ENCODE data around the gene MAGEF1. TPM values are rescaled to one million over a fixed set of nuclear protein-coding genes. Genes with fewer than 3 reads are reported as not detected.

MAGEF1 gene
- polyA plus RNA-seq, 4 donors: 15.7 to 45.5 (median 29.9) TPM

- FAIRE-seq (no peak), DNase-seq (no peak)
- H3K36me3 ChIP-seq (ENCODE audit: control insufficient read depth in 3 of 3, insufficient read depth in 2 of 3, low read depth in 1 of 3, low read length in 3 of 3): no peaks in the 10 kb centered on the region
- peaks cover 0 to 27% (median 5%) of the 10 kb centered on the region in 3 donors for H3K4me1 ChIP-seq (ENCODE audit: control insufficient read depth in 3 of 3, insufficient read depth in 2 of 3, low read depth in 1 of 3, low read length in 2 of 3)
- peak overlapping the region in 2 of 3 donors; percentile 5 to 79 for H3K27ac ChIP-seq (ENCODE audit: low read depth in 1 of 3, low read length in 2 of 3)
- 75 to 88% (median 88%) methylated on average over 16 of the region's 16 CpGs for WGBS, 3 donors
- no peaks in the 10 kb centered on the region for H3K27me3 ChIP-seq (ENCODE audit: control insufficient read depth in 3 of 3, insufficient read depth in 3 of 3, low read length in 3 of 3)
- H3K9me3 ChIP-seq (ENCODE audit: control insufficient read depth in 2 of 2, insufficient read depth in 1 of 2, low read depth in 1 of 2, low read length in 1 of 2): no peaks in the 10 kb centered on the region
- no peak overlapping the region for H3K4me3 ChIP-seq (ENCODE audit: low read depth in 1 of 3, low read length in 3 of 3)
Observed at GRCh38 chr3:184693011-184693975, 18.6 kb downstream of the MAGEF1 start.

DNA sequence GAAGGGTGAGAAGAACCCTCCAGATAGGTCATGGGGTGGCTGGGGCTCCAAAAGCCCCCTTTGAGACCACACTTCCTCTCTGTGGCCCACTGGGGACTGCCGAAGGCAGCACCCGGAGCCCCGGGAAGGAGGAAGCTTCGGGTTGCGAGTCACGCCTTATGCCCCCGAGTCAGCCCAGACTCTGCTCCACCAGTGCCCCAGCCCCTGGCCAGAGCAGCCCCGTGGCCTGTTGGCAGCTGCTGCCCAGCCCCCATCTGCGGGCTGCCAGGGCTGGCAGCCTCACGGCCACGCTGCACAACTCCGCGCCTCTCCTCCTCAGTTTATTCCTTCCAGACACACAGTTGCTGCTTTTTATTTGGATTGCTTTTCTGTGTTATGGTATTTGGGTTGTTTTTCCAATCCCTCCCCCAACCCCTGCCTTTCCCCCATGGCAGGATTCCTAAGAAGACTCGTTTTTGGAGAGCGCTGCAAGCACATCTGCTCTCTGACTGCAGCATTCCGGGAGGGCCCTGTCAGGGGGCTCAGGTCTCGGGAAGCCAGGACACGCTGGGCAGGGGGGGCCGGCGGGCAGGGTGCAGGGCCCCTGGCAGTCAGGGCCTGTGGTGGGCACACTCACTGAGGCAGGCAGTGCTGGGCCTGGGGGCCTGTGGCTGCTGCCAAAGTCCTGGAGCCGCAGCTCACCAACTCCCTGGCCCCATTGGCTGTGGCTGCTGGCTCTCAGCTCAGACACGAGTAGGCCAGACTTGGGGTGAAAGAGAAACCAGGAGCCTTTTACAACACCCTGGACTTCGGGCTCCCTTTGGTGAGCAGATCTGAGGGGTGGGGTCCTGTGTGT, 20.2 kb downstream of the MAGEF1 start:
- H3K9me3 ChIP-seq (ENCODE audit: control insufficient read depth in 2 of 2, insufficient read depth in 1 of 2, low read depth in 1 of 2, low read length in 1 of 2): no peaks in the 10 kb centered on the region
- no peaks in the 10 kb centered on the region for H3K27me3 ChIP-seq (ENCODE audit: control insufficient read depth in 3 of 3, insufficient read depth in 3 of 3, low read length in 3 of 3)
- WGBS, 3 donors: 50 to 70% (median 67%) methylated on average over 23 of the region's 23 CpGs
- DNase-seq (peak; percentile 67 to 68), FAIRE-seq (no peak)
- H3K27ac ChIP-seq (ENCODE audit: low read depth in 1 of 3, low read length in 2 of 3): peak overlapping the region in 2 of 3 donors; percentile 47 to 79
- H3K4me3 ChIP-seq (ENCODE audit: low read depth in 1 of 3, low read length in 3 of 3): no peak overlapping the region
- peaks cover 0 to 42% (median 5%) of the 10 kb centered on the region in 3 donors for H3K4me1 ChIP-seq (ENCODE audit: control insufficient read depth in 3 of 3, insufficient read depth in 2 of 3, low read depth in 1 of 3, low read length in 2 of 3)
- H3K36me3 ChIP-seq (ENCODE audit: control insufficient read depth in 3 of 3, insufficient read depth in 2 of 3, low read depth in 1 of 3, low read length in 3 of 3): no peaks in the 10 kb centered on the region

DNA sequence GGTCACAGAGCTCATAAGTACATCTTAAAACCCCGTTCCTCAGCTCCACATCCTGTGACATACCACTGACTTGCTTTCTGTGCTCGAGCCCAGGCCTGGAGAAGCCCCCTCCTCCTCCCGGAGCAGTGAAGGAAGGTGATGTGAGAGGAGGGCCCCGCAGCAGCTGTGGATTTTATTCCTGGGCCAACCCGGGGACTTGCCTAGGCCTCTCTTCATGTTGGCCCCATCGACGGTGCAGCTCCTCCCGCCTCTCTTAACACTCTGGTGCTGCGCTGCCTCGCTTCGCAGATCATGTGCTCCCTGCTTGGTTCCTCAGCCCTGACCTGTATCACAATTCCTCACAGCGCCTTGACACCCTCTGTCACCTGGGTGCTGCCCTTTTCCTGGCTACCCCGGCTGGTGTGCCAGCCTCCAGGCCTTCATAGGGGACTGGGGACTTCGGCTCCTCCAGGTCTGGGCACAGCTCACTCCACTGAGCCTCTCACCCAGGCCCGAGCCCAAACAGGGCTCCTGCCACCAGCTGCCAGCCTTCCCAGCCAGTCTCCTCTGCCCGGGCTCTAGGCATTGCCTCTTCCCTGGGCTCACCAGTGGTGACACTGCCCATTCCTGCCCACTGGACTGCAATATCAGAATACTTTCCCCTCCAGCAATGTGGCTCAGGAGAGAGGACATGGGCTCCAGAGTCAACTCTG, 21.5 kb downstream of the MAGEF1 start:
- DNase-seq (no peak), FAIRE-seq (no peak)
- Histone ChIP-seq H3K27me3 (ENCODE audit: control insufficient read depth in 3 of 3, insufficient read depth in 3 of 3, low read length in 3 of 3) (no peaks in the 10 kb centered on the region), H3K27ac (ENCODE audit: low read depth in 1 of 3, low read length in 2 of 3) (no peak overlapping the region), H3K4me3 (ENCODE audit: low read depth in 1 of 3, low read length in 3 of 3) (no peak overlapping the region), H3K9me3 (ENCODE audit: control insufficient read depth in 2 of 2, insufficient read depth in 1 of 2, low read depth in 1 of 2, low read length in 1 of 2) (no peaks in the 10 kb centered on the region), H3K36me3 (ENCODE audit: control insufficient read depth in 3 of 3, insufficient read depth in 2 of 3, low read depth in 1 of 3, low read length in 3 of 3) (no peaks in the 10 kb centered on the region), H3K4me1 (ENCODE audit: control insufficient read depth in 3 of 3, insufficient read depth in 2 of 3, low read depth in 1 of 3, low read length in 2 of 3) (peaks cover 0 to 53% (median 11%) of the 10 kb centered on the region in 3 donors)
- 80 to 86% (median 82%) methylated on average over 15 to 16 of the region's 16 CpGs for whole genome bisulfite sequencing, 3 donors

- H3K4me3 ChIP-seq (ENCODE audit: low read depth in 1 of 3, low read length in 3 of 3): no peak overlapping the region
- no peaks in the 10 kb centered on the region for H3K9me3 ChIP-seq (ENCODE audit: control insufficient read depth in 2 of 2, insufficient read depth in 1 of 2, low read depth in 1 of 2, low read length in 1 of 2)
- no peaks in the 10 kb centered on the region for H3K36me3 ChIP-seq (ENCODE audit: control insufficient read depth in 3 of 3, insufficient read depth in 2 of 3, low read depth in 1 of 3, low read length in 3 of 3)
- peaks cover 0 to 60% (median 11%) of the 10 kb centered on the region in 3 donors for H3K4me1 ChIP-seq (ENCODE audit: control insufficient read depth in 3 of 3, insufficient read depth in 2 of 3, low read depth in 1 of 3, low read length in 2 of 3)
- no peak for DNase-seq
- H3K27ac ChIP-seq (ENCODE audit: low read depth in 1 of 3, low read length in 2 of 3): no peak overlapping the region
- H3K27me3 ChIP-seq (ENCODE audit: control insufficient read depth in 3 of 3, insufficient read depth in 3 of 3, low read length in 3 of 3): no peaks in the 10 kb centered on the region
- 72 to 80% (median 74%) methylated on average over 7 of the region's 7 CpGs for WGBS, 3 donors
- FAIRE-seq: no peak
Observed at GRCh38 chr3:184688882-184689271, 23.0 kb downstream of the MAGEF1 start.

GRCh38 chr3:184688251-184688881, 23.5 kb downstream of the MAGEF1 start:
- DNase-seq: no peak
- no peaks in the 10 kb centered on the region for H3K27me3 ChIP-seq (ENCODE audit: control insufficient read depth in 3 of 3, insufficient read depth in 3 of 3, low read length in 3 of 3)
- H3K9me3 ChIP-seq (ENCODE audit: control insufficient read depth in 2 of 2, insufficient read depth in 1 of 2, low read depth in 1 of 2, low read length in 1 of 2): no peaks in the 10 kb centered on the region
- no peaks in the 10 kb centered on the region for H3K36me3 ChIP-seq (ENCODE audit: control insufficient read depth in 3 of 3, insufficient read depth in 2 of 3, low read depth in 1 of 3, low read length in 3 of 3)
- peaks cover 0 to 60% (median 11%) of the 10 kb centered on the region in 3 donors for H3K4me1 ChIP-seq (ENCODE audit: control insufficient read depth in 3 of 3, insufficient read depth in 2 of 3, low read depth in 1 of 3, low read length in 2 of 3)
- peak overlapping the region in 2 of 3 donors; percentile 50 to 67 for H3K27ac ChIP-seq (ENCODE audit: low read depth in 1 of 3, low read length in 2 of 3)
- 54 to 76% (median 73%) methylated on average over 5 of the region's 5 CpGs for WGBS, 3 donors
- no peak overlapping the region for H3K4me3 ChIP-seq (ENCODE audit: low read depth in 1 of 3, low read length in 3 of 3)
- no peak for FAIRE-seq

GRCh38 chr3:184687363-184688015, 24.4 kb downstream of the MAGEF1 start:
- H3K9me3 ChIP-seq (ENCODE audit: control insufficient read depth in 2 of 2, insufficient read depth in 1 of 2, low read depth in 1 of 2, low read length in 1 of 2): no peaks in the 10 kb centered on the region
- FAIRE-seq (no peak), DNase-seq (peak; percentile 5 to 51)
- H3K4me1 ChIP-seq (ENCODE audit: control insufficient read depth in 3 of 3, insufficient read depth in 2 of 3, low read depth in 1 of 3, low read length in 2 of 3): peaks cover 0 to 56% (median 11%) of the 10 kb centered on the region in 3 donors
- H3K4me3 ChIP-seq (ENCODE audit: low read depth in 1 of 3, low read length in 3 of 3): no peak overlapping the region
- no peaks in the 10 kb centered on the region for H3K36me3 ChIP-seq (ENCODE audit: control insufficient read depth in 3 of 3, insufficient read depth in 2 of 3, low read depth in 1 of 3, low read length in 3 of 3)
- 43 to 73% (median 56%) methylated on average over 16 to 17 of the region's 17 CpGs for WGBS, 3 donors
- H3K27ac ChIP-seq (ENCODE audit: low read depth in 1 of 3, low read length in 2 of 3): peak overlapping the region in 1 of 3 donors; percentile 50
- no peaks in the 10 kb centered on the region for H3K27me3 ChIP-seq (ENCODE audit: control insufficient read depth in 3 of 3, insufficient read depth in 3 of 3, low read length in 3 of 3)

DNA sequence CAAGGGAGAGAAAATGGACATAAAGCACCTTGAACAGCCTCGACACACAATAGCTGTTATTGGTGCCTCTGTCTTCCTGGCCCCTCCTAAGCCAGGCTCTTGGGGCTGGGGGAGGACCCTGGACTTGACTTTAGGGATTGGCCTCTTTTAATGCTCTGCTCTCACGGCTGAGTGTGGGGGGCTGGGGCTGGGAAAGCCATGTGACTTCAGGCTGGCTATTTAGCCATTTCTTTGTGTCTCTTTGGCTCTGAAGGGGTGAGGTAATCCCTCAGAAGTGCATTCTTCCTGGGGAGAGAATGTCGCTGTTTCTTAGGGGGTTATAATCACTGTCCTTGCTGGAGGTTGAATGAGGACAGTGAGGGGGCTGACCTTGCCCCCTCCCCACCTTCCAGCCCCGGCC, 26.2 kb downstream of the MAGEF1 start:
- Histone ChIP-seq H3K4me1 (ENCODE audit: control insufficient read depth in 3 of 3, insufficient read depth in 2 of 3, low read depth in 1 of 3, low read length in 2 of 3) (peaks cover 0 to 39% (median 6%) of the 10 kb centered on the region in 3 donors), H3K36me3 (ENCODE audit: control insufficient read depth in 3 of 3, insufficient read depth in 2 of 3, low read depth in 1 of 3, low read length in 3 of 3) (no peaks in the 10 kb centered on the region), H3K9me3 (ENCODE audit: control insufficient read depth in 2 of 2, insufficient read depth in 1 of 2, low read depth in 1 of 2, low read length in 1 of 2) (no peaks in the 10 kb centered on the region), H3K27ac (ENCODE audit: low read depth in 1 of 3, low read length in 2 of 3) (peak overlapping the region in 1 of 3 donors; percentile 11), H3K27me3 (ENCODE audit: control insufficient read depth in 3 of 3, insufficient read depth in 3 of 3, low read length in 3 of 3) (no peaks in the 10 kb centered on the region), H3K4me3 (ENCODE audit: low read depth in 1 of 3, low read length in 3 of 3) (no peak overlapping the region)
- DNase-seq: peak in 1 of 2 donors; percentile 81
- 15 to 33% (median 31%) methylated on average over 4 of the region's 4 CpGs for WGBS, 3 donors
- no peak for FAIRE-seq
